Measurements from ENCODE around the gene DDAH1.

GRCh38 chr1:85411567-85412305 lies 53.2 kb downstream of the DDAH1 start:
- TF ChIP-seq POLR2AphosphoS5 (IDR thresholded peaks at IDR 0.05) (no peak), TAF1 (IDR thresholded peaks at IDR 0.05; ENCODE audit: low read depth) (no peak), EZH2 (IDR thresholded peaks at IDR 0.05; ENCODE audit: borderline replicate concordance, insufficient read depth, low read length, poor library complexity, severe bottlenecking) (no peak), EP300 (conservative IDR thresholded peaks at IDR 0.05; ENCODE audit: poor library complexity, severe bottlenecking) (no peak), RAD21 (conservative IDR thresholded peaks at IDR 0.05) (no peak)
- TF ChIP-seq, protein P1, sequence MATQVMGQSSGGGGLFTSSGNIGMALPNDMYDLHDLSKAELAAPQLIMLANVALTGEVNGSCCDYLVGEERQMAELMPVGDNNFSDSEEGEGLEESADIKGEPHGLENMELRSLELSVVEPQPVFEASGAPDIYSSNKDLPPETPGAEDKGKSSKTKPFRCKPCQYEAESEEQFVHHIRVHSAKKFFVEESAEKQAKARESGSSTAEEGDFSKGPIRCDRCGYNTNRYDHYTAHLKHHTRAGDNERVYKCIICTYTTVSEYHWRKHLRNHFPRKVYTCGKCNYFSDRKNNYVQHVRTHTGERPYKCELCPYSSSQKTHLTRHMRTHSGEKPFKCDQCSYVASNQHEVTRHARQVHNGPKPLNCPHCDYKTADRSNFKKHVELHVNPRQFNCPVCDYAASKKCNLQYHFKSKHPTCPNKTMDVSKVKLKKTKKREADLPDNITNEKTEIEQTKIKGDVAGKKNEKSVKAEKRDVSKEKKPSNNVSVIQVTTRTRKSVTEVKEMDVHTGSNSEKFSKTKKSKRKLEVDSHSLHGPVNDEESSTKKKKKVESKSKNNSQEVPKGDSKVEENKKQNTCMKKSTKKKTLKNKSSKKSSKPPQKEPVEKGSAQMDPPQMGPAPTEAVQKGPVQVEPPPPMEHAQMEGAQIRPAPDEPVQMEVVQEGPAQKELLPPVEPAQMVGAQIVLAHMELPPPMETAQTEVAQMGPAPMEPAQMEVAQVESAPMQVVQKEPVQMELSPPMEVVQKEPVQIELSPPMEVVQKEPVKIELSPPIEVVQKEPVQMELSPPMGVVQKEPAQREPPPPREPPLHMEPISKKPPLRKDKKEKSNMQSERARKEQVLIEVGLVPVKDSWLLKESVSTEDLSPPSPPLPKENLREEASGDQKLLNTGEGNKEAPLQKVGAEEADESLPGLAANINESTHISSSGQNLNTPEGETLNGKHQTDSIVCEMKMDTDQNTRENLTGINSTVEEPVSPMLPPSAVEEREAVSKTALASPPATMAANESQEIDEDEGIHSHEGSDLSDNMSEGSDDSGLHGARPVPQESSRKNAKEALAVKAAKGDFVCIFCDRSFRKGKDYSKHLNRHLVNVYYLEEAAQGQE (IDR thresholded peaks at IDR 0.05; ENCODE audit: borderline replicate concordance): no peak
- TF ChIP-seq, protein P2, sequence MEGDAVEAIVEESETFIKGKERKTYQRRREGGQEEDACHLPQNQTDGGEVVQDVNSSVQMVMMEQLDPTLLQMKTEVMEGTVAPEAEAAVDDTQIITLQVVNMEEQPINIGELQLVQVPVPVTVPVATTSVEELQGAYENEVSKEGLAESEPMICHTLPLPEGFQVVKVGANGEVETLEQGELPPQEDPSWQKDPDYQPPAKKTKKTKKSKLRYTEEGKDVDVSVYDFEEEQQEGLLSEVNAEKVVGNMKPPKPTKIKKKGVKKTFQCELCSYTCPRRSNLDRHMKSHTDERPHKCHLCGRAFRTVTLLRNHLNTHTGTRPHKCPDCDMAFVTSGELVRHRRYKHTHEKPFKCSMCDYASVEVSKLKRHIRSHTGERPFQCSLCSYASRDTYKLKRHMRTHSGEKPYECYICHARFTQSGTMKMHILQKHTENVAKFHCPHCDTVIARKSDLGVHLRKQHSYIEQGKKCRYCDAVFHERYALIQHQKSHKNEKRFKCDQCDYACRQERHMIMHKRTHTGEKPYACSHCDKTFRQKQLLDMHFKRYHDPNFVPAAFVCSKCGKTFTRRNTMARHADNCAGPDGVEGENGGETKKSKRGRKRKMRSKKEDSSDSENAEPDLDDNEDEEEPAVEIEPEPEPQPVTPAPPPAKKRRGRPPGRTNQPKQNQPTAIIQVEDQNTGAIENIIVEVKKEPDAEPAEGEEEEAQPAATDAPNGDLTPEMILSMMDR (IDR thresholded peaks at IDR 0.05; ENCODE audit: poor library complexity, severe bottlenecking): no peak

Measured in neural cell (in vitro differentiated cells).